HG03135 (cell line): ENCODE data around the gene HOXB7.

Experiments
- ATAC-seq: cut with Tn5 transposase; IDR thresholded peaks from one replicate; pipeline ENCODE4 v1.9.1; 2021; ENCODE audit warnings: mild to moderate bottlenecking, moderate library complexity; ENCODE audit not compliant: unreplicated experiment

The HOXB7 gene

DNA sequence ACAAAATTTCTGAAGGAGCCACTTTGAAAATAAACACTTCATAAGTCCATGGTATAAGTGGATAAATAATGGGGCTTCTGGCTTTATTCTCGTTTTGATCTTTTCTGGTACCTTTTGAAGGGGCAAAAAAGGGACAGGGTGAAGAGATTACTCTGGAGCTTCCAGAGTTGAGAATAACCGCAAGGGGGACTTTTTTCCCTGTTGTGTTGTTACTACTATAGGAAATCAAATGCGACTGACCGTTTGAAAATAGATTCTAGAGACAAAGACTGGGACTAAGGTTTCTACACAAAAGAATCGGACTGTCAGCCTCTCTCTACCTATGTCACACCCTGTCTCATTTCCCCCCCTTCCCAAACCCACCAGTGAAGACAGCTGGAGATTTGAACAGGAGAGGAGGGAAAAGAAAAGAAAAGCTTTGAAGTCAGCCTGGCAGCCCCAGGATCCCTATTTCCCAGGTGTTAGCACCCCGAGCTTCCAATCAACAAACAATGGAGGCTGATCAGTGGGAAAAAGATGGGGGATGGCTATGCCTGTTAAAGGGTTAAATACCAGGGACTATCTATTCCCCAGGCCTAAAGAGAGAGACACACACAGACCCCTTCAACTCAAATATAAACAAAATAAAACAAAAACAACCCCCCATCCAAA lies 41.0 kb downstream of the HOXB7 start:
- ATAC-seq: no peak

DNA sequence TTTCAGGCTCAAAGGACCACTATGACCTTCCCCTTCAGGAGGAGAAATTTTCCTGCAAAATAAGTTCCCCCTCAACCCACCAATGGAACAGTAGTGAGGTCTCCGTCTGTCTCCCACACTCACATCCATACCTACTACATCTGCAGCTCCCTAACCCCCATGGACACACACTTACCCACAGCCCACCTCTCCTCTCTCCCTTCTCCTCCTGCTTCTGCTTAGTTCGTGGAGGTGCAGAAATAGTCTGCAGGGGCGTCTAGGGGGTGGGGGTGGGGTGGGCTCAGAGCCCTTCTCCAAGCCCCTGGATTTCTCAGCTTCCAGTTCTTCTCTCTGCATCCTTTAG lies 41.6 kb downstream of the HOXB7 start:
- no peak for ATAC-seq

DNA sequence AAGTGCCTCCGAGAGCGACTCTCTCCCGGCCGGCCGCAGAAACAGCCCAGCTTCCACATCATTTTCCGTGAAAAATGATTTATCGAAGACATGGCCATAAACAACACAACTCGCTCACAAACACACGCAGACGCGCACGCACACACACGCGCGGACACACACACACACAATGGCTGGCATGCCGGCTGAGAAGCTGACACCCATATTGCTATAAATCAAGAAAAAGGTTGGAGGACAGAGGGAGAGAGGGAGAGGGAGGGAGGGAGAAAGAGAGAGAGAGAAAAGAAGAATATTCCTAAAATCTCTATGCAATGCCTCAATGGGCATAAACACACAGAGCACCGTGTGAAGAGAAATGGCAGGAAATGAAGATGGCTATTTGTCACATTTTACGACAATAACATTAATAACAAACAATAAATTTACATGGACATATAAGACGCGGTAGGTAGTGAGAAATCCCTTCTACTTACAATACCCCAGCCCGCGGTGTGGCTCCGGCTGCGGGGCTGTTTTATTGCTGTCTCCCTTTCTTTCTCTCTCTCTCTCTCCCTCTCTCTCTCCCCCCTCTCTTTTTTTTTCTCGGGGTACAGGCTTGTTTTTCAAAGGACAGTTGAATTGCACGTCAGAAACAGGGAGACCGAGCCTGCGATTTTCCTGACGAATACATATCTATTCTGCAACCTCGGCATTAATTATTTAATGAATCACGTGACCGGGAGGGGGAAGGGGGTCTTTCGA lies 42.1 kb downstream of the HOXB7 start:
- ATAC-seq: no peak

DNA sequence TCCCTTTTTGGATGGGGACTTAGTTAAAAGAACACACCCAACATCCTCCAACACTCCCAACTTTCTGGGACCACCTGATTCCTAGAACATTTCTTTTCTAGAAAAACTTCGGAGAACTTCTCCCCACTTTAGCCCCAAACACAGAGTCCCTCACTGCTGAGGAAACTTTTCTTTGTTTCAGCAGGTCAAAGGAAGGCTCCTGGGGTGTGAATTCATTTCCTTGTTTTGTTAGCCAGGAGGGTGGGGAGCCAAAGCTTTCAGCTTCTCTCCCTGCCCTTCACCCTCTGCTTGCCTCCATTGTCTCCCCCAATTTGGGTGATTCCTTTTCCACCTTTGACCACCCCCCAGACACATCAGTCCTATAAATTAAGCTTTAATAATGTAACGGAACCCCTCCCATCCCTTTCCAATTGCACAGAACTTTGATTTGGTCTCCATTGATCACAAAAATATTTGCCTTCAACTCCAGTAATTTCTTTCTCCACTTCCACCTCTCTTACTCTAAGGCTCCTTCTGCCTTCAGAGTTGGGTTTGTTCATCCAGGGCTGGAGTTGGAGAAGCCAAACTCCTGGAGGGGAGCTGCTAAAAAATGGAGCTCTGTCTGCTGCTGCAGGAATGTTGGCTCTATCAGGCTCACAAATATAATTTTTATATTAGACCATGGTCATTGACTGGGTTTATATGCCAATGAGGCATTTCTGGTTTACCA lies 43.0 kb downstream of the HOXB7 start:
- no peak for ATAC-seq

DNA sequence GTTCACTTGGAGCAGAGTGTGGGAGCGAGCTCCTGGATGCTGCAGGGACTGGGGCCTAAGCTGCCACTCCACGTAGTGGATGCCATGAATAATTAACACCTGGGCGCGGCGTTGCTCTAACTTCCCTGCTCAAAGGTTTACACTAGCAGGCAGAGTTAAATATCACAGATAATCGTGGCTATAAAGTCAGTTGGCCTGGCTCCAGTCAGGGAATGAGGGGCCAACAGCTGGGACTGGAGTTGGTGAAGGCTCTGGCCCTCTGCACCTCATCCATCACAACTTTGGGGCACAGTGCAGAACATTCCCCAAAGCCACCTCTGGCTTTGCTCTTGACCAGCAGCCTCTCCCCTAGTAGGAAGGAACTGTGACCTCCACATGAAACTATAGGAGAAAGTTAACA lies 43.6 kb downstream of the HOXB7 start:
- ATAC-seq: no peak

DNA sequence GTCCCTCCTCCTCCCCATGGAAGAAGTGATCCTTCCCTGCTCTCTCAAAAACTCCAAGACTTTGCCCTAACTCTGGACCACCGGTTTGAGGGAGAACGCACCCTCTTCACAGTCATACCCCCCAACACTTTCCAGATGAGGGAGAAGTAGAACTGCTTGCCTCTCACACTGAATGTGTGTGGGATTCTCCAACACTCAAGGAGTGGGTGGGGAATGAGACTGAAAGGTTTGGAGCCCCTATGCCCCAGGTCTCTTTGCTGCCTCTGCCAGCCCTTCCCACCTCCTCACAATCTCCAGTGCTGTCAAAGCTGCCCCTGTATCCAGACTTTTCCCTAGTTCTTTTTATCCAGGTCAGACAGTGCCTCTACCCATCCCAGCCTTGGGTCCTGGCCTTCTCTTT lies 44.1 kb downstream of the HOXB7 start:
- ATAC-seq: no peak

DNA sequence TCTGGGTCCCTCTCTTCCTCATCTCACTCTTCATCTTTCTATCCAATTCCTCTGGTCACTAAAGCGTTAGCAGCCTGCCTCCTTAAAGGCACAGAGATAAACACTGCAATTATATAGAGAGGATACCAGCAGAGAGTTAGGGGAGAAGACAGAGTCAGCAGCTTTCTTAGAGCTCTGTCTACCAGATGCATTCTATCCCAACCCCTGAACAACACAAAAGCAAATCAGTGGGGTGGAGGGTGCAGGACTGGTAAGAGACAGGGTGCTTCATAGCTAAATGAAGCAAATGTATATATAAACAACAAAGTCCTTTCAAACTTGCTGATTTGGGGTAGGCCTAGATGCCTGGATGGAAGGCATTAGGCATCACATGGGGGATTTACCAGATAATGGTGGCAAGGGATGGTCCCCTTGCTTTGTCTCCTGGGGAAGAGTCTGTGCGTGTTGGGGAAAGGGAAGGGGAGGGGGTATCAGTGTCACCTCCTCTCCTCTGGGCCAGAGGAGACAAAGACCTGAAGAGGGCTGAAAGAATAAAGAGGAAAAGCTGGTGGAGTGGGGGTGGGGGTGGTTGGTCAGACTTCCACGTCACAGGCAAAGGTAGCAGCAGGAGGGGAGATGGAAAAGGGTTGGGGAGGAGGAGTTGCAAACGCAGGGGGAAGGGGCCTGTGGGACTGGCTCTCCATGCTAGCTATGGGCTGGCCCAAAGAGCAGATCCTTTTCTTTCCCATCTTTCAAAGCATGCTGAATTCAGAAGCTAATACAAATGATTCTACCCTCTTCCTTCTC lies 44.7 kb downstream of the HOXB7 start:
- ATAC-seq: no peak

DNA sequence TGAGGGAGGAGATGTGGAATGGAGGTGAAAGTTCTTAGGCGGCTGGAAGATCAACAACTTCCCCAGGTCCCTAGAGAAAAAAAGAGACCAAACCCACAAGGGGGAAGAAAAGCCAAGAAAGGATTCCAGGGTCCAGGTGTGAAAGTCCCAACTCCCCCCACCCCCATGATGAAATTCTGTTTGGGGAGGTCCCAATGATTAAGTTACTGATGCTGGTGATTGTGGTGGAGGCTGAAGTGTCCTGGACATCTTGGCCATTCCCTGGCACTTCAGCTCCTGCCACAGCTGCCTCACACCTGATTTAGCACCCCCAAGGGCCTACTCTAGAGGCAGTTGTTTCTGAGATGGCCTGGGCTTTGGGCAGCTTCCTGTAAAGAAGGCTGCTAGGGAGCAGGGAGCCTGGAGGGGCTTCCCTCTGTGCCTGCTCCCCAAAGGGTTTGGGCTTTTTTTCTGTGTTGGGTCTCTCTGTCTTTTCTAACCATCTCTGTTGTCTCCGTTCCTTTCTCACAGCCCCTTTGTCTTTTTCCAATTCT lies 45.7 kb downstream of the HOXB7 start:
- ATAC-seq: no peak

DNA sequence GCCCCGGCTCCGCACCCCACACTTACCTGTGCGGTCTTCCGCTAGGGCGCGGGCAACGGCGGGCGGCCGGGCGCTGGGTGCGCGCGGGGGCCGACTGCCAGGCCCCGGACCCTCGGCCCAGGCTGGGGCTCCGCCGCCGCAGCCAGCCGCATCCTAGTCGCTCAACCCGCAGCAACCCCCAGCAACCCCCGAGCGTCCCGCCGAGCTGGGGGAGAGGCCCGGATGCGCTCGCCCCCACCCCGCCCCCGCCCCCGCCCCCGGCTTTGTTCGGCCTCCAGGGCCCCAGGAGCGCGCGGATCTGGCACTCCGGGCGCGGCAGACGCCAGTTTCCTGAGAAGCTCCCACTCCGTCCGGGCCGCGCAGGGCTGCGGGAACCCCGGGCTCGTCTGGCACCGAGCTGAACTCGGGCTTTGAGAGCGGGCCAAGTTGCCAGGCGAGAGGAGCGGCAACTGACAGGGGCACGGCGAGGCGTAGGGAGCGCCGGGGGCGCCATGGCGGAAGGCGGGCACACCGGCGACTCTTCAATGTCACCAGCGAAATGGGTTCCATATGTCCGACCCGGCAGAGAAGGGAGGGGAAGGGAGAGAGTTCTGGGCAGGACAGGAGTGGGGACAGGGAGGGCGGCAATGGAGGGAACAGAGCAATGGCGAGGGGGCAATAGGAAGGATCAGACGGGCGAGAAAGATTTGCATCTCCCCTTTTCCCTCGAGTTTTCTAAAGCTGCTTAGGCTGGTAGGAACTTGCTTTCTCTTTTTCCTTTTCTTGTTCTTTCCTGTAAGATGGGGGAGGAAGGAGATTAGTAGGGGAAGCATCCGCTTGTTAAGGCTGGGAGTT lies 46.4 kb downstream of the HOXB7 start:
- no peak for ATAC-seq

DNA sequence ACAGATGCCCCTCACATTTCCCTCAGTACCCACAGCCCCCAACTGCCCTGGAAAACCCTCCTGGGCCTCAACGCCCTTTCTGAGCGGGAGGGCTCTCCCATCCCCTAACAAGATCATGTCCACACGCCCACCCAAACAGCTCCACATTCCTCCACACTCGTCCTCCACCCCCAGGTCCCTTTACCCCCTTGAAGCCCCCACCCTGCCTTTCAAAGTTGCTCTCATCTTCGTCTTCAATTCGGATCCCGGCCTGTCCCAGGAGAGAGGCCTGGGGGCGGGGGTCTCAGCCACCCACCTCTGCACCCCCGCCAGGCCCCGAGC lies 47.0 kb downstream of the HOXB7 start:
- ATAC-seq: no peak

DNA sequence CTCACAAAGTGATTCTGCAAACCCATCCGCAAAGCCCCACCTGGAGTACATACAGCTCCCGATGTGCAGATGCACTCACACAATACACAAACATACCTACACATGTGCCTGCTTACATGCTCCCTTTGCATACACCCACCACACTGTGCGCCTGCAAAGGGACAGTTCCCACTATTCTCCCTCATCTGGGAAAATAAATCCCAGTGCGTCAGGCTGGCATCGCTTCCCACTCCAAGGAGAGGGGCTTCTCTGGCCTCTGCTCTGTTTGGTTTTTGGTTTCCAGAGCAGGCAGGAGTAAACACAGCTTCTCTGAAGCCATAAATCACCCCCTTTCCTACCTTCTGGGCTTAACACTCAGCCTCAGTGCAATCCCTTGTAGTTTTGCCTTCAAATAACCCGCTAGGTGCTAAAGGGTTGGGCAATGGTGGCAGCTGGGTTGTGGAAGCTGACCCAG lies 47.4 kb downstream of the HOXB7 start:
- ATAC-seq: no peak

DNA sequence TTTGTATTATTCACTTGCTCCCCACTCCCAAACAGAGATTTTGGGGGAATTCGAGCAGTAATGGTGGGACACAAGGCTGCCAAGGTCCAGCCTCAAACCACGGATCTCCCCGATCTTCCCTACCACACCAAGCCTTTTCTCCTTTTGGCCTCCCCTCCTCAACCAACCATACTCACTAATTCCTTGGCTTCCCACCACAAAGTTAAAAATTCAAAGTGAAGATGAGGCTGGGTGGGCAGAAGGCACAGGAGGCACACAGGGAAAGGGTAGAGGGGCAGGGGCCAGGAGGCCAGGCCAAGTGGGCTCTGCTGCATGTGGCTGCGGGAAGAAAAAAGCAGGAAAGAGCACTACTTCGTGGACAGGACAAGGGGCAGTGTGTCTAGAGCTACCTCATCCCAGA lies 47.9 kb downstream of the HOXB7 start:
- no peak for ATAC-seq

DNA sequence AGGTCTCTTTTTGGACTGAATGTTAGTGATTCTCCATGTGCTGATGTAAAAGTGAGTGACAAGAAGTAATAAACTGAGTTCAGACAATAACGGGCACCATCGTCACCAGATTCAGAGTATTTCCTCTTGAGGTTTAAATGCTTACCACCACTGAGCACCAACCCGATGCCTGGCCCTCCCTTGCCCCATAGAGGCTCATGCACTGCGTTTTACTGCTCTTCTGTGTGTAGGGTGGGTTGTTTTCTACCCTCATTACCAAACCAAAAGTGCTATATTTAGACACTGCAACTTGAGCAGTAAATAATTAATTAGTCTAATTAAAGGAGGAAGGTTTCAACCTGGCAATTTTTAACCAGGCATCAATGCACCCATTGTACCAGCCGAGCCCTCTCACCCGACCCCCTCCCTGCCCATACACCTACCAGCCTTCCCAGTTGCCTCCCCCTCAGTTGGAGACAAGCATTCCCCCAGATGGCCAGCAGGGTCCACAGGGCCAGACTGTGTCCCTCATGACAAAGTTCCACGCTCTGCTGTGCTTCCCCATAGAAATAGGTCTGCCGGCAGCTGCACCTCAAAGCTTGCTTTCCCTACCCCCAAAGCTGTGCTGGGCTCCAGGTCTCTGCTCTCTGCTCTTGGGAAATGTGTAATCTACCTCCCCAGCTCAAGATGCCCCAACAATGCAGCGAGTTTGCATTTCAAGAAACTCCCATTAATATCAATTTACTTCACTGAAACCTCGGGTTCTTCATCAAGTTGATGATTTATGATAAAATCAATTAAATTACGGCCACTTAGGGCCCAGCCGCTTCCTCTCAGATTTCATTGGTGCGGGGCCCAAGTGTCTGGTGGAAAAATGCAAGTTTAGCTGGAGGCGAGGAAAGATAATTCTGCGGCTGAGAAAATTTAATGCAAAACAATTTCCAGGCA lies 48.7 kb downstream of the HOXB7 start:
- ATAC-seq: no peak

DNA sequence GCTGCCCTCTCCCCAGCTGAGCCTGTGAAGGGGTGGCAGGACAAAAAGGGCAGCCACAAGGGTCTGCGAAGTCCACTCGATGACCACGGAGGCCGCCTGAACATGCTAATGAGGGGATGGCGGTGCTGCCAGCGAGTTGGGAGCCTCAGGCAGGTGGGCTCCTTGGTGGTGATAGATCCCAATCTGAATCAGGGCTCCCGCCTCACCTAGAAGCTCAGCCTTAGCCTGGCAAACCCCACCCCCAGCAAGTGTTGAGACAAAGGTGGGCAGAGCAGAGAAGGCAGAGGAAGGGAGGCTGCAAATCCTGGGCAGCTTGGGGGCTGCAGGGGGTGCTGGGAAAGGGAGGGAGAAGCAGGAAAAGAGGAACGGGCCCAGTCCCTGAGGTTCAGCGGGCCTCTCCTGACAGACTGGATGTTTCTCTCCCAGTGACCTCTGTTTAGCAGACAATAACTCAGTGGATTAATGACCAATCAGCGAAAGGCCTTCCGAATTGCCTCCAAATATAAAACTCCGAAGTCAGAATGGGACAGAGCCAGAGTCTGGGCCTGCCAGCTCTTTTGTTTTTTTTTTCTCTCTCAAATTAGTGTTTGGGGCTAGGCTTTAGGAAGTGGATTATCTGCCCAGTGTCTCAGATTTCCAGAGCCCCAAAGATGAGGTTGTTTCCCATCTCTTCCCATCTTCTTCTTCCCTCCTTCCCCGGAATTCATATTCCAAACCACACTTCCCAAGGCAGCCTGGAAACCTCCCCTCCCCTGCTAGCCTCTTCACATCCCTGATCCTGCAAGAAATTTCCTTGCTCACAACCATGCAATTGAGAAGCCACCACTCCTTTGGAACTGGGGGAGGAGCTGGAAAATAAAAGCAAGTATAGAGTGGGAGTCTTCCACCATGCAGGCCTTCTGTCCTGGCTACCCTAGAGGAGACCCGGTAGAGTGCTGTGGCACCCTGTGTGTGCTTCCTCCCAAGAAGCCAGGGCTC lies 50.7 kb downstream of the HOXB7 start:
- no peak for ATAC-seq

DNA sequence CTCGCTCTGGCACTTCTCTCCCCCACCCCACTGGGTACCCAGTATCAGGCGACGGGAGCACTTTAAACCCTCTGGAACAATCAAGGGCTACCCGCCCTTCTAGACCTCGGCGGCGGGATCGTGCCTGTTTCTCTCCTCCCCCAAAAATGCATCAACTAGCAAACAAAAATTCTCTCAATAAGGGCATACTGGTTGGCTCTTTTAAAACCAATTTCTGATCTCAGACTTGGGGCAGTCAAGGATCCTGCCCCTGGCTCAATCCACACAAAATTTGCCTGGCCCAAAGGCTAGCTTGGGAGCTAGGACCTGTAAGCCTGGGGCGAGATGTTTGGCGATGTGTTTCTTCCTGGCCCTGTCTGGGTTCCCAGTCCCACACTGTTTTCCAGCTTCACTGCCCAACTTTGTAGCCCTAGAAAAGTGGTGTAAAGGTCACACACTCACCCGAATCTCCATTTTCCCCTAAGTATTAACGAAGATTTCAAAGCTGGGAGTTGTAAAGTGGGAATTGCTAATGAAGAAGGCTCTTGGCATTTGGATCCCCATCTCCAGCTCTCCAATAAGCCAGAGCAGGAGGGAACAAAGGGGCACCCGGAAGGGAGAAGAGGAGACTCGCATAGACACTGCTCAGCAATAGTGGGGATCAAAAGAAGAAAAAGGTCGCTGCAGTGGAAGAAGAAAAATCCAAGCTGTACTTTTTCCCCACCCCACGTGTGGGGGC lies 51.5 kb downstream of the HOXB7 start:
- ATAC-seq: no peak

DNA sequence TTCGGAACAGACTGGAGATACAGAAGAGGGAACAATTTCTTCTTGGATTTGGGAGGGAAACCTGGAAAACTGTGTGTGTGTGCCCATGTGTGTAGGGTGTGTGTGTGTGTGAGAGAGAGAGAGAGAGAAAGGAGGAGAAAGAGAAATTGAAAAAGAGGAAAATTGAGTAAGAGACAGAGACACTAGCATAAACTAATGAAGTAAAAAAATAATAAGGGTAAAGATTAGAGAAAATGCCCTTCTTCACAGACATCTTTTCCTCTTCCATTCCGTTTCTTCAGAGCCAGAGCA lies 52.0 kb downstream of the HOXB7 start:
- no peak for ATAC-seq

DNA sequence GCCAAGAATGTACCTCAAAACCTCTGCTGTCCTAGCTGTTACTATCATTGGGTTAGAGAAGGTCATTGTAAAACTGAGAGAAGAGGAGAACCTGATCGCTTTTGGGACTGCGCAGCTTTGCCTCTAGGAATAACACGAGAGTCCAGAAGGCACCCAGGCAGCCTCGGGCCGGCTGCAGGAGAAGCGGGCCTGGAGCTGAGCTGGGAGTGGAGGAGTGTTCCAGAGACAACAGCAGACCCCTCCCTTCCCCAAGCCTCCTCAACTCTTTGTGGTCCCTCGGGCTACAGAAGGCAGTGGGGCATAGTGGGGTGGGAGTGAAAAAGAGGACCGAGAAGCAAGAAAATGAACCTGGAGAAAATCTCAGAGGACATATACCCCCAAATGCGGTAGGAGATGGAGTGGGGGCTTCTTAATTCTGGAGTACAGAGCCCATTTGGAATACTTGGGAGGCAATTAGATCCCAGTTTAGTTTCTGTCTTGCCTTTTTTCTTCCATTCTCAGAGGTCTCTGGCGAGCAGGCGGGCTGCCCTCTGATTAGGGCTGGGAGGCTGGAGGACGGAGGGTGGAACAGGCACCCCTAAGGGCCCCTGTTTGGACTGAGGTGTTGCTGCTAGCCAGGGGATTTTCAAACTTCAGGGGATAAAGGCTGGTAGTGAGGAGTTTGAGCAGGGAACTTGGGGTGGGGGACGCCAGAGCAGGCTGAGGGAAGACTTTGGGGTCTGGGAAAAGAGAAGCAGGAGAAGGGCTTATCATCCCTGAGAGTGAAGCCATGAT lies 52.6 kb downstream of the HOXB7 start:
- no peak for ATAC-seq
